ENCODE measurements around the gene COL21A1.

COL21A1 gene

DNA sequence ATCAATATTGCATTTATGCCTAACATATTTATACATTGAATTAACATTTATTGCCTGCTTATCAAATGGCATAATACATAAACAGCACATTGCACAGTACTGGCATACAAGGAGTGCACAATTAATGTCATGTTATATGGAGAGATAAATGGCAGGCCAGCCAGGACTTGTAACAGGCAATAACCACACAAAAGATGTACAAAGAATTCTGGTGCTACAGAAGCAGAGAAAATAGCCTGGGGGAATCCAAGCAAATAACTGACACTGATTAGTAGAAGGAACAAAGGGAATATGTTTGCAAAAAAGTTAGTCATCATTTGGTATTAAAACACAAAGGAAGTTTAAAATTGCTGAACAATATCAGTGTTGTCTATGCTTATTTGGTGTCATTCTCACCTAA is 27.3 kb downstream of the COL21A1 start:
- DNase-seq (ENCODE audit: insufficient read length) (no peak), FAIRE-seq (no peak)
- TF ChIP-seq TAF1 (IDR thresholded peaks at IDR 0.05; ENCODE audit: borderline replicate concordance, low read depth, low read length) (no peak), POLR2A (IDR thresholded peaks at IDR 0.05; ENCODE audit: low read depth, low read length) (no peak), POLR2AphosphoS5 (IDR thresholded peaks at IDR 0.05; ENCODE audit: low read depth, low read length) (no peak)

DNA sequence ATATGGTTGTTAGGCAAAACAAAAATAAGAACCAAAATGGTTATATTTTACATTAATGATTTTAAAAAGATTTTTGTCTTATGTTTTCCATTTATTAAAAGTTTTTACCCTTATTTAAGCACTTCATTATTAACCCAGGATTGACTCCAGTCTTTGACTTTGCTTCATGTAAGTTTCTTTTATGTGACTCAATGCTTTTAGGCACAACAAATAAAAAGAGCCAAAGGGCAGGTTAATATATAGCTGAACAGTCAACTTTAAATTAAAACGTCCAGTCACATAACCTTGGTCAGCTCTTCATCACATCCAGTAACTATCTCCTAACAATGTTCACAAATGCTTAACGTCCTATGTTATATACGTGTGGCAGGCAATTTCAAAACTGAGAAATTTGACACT is 32.7 kb downstream of the COL21A1 start:
- TF ChIP-seq POLR2A (IDR thresholded peaks at IDR 0.05; ENCODE audit: low read depth, low read length) (no peak), POLR2AphosphoS5 (IDR thresholded peaks at IDR 0.05; ENCODE audit: low read depth, low read length) (no peak), TAF1 (IDR thresholded peaks at IDR 0.05; ENCODE audit: borderline replicate concordance, low read depth, low read length) (no peak)
- FAIRE-seq (no peak), DNase-seq (ENCODE audit: insufficient read length) (no peak)

DNA sequence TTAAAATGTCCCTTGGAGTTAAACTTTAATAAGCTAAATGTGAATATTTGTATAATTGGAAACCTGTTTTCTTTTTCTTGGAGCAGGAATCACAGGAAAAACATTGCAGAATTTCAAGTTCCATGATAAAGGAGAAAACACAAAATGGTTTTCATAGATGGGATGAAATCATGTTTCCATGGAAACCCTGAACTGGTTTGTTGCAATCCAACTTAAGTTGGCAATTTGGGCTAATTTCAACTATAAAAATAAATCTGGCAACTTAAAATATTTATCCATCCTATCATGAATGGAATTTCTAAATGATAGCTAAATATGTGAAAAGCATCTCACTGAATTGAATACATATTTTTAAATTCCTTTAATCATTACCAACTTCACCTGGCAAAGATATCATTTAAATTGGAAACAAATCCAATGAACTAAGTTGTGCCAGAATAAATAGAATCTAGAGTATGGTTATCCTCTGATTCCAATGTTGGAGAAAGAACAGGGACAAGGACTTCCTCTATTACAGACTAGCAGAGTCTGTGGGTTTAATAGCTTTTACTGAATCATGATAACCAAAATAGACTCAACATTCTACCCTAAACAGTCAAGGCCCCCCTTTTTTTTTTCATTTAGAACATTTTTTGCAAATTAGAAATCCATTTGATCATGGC is 33.2 kb downstream of the COL21A1 start:
- FAIRE-seq, result no peak
- no peak for DNase-seq (ENCODE audit: insufficient read length)
- no peak for TF ChIP-seq TAF1 (IDR thresholded peaks at IDR 0.05; ENCODE audit: borderline replicate concordance, low read depth, low read length)
- no peak for TF ChIP-seq POLR2A (IDR thresholded peaks at IDR 0.05; ENCODE audit: low read depth, low read length)
- TF ChIP-seq POLR2AphosphoS5 (IDR thresholded peaks at IDR 0.05; ENCODE audit: low read depth, low read length), result no peak

DNA sequence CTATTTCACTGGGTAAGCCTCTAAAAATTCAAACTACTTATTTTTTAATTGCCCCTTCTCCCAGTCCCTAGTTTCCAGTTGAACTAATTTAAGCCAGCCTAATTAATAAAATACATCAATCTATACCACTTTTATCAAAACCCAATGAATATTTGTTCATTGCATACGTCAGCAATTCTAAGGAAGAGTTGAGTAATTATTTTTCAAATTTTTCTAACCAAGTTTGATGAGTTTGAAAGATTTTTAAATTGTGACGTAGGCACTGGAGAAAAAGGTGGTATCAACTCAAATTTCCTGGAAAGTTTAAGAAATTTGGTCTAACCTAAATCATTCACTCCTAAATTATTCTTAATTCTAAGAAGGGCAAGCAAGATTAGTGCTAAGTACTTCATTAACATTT is 35.7 kb downstream of the COL21A1 start:
- DNase-seq (ENCODE audit: insufficient read length) (no peak), FAIRE-seq (no peak)
- TF ChIP-seq TAF1 (IDR thresholded peaks at IDR 0.05; ENCODE audit: borderline replicate concordance, low read depth, low read length), result no peak
- no peak for TF ChIP-seq POLR2AphosphoS5 (IDR thresholded peaks at IDR 0.05; ENCODE audit: low read depth, low read length)
- no peak for TF ChIP-seq POLR2A (IDR thresholded peaks at IDR 0.05; ENCODE audit: low read depth, low read length)

DNA sequence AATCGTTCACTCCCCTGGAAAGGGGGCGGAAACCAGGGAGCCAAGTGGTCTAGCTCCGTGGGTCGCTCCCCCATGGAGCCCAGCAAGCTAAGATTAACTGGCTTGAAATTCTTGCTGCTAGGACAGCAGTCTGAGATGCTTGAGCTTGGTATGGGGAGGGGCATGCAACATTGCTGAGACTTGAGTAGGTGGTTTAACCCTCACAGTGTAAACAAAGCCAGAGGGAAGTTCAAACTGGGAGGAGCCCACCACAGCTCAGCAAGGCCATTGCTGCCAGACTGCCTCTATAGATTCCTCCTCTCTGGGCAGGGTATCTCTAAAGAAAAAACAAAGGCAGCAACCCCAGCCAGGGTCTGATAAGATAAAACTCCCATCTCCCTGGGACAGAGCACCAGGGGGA is 43.2 kb downstream of the COL21A1 start:
- no peak for DNase-seq (ENCODE audit: insufficient read length)
- no peak for TF ChIP-seq POLR2AphosphoS5 (IDR thresholded peaks at IDR 0.05; ENCODE audit: low read depth, low read length)
- TF ChIP-seq TAF1 (IDR thresholded peaks at IDR 0.05; ENCODE audit: borderline replicate concordance, low read depth, low read length), result no peak
- TF ChIP-seq POLR2A (IDR thresholded peaks at IDR 0.05; ENCODE audit: low read depth, low read length), result no peak
- no peak for FAIRE-seq

DNA sequence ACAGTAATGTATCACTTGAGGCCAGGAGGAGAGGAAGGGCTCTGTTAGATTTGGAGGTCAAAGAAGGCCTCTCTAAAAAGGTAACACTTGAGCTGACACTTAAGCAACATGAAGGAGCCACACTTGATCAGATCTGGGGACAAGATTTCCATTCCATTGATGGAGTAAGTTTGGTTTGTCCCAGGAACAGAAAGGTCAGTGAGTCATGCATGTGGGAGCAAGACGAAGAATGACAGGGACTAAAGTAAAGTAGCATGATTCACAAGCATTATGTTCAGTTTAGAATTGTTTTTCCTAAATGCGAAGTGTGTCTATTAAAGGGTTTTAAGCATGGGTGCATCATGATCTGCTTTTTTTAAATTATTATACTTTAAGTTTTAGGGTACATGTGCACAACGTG is 47.4 kb downstream of the COL21A1 start:
- FAIRE-seq (no peak), DNase-seq (ENCODE audit: insufficient read length) (no peak)
- TF ChIP-seq TAF1 (IDR thresholded peaks at IDR 0.05; ENCODE audit: borderline replicate concordance, low read depth, low read length), result no peak
- no peak for TF ChIP-seq POLR2AphosphoS5 (IDR thresholded peaks at IDR 0.05; ENCODE audit: low read depth, low read length)
- TF ChIP-seq POLR2A (IDR thresholded peaks at IDR 0.05; ENCODE audit: low read depth, low read length), result no peak

DNA sequence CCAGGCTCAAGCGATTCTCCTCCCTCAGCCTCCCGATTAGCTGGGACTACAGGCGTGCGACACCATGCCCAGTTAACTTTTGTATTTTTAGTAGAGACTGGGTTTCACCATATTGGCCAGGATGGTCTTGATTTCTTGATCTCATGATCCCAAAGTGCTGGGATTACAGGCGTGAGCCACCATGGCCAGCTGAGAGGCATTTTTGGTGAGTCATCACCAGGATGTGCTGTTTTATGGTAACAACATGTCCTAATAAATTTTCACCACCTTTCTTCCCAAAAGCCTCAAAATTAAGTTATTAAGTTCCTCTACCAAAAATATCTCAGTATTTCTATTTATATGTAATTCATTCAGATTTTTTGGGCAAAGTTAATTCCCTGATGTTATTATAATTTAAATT is 53.5 kb downstream of the COL21A1 start:
- DNase-seq (ENCODE audit: insufficient read length) (no peak), FAIRE-seq (no peak)
- TF ChIP-seq POLR2A (IDR thresholded peaks at IDR 0.05; ENCODE audit: low read depth, low read length) (no peak), POLR2AphosphoS5 (IDR thresholded peaks at IDR 0.05; ENCODE audit: low read depth, low read length) (no peak), TAF1 (IDR thresholded peaks at IDR 0.05; ENCODE audit: borderline replicate concordance, low read depth, low read length) (no peak)

DNA sequence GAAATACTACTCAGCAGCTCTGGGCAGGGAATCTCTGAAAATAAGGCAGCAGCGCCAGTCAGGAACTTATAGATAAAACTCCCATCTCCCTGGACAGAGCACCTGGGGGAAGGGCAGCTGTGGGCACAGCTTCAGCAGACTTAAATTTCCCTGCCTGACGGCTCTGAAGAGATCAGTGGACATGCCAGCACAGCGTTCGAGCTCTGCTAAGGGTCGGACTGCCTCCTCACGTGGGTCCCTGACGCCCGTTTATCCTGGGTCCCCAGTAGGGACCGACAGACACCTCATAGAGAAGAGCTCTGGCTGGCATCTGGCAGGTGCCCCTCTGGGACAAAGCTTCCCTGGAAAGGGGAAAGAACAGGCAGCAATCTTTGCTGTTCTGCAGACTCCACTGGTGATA is 59.0 kb downstream of the COL21A1 start:
- TF ChIP-seq POLR2AphosphoS5 (IDR thresholded peaks at IDR 0.05; ENCODE audit: low read depth, low read length) (no peak), POLR2A (IDR thresholded peaks at IDR 0.05; ENCODE audit: low read depth, low read length) (no peak), TAF1 (IDR thresholded peaks at IDR 0.05; ENCODE audit: borderline replicate concordance, low read depth, low read length) (no peak)

DNA sequence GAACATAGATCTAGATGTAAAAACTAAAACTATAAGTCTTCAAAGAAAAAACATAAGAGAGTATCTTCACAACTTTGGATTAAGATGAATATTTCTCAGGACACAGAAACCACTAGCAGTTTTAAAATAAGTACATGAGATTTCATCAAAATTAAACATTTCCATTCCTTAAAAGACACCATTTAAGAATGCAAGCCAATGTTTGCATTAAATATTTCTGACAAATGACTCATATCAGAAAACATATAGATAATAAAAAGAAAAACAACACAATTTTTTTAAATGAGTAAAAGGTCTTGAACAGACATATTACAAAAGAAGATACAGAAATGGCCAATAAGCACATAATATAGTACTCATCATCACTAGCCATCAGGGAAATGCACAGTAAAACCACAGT is 59.7 kb downstream of the COL21A1 start:
- TF ChIP-seq POLR2AphosphoS5 (IDR thresholded peaks at IDR 0.05; ENCODE audit: low read depth, low read length) (no peak), POLR2A (IDR thresholded peaks at IDR 0.05; ENCODE audit: low read depth, low read length) (no peak), TAF1 (IDR thresholded peaks at IDR 0.05; ENCODE audit: borderline replicate concordance, low read depth, low read length) (no peak)
- DNase-seq (ENCODE audit: insufficient read length) (no peak), FAIRE-seq (no peak)

More for the DNA sequence above, 59.0 kb downstream of the COL21A1 start:
- DNase-seq (ENCODE audit: insufficient read length) (no peak), FAIRE-seq (no peak)

DNA sequence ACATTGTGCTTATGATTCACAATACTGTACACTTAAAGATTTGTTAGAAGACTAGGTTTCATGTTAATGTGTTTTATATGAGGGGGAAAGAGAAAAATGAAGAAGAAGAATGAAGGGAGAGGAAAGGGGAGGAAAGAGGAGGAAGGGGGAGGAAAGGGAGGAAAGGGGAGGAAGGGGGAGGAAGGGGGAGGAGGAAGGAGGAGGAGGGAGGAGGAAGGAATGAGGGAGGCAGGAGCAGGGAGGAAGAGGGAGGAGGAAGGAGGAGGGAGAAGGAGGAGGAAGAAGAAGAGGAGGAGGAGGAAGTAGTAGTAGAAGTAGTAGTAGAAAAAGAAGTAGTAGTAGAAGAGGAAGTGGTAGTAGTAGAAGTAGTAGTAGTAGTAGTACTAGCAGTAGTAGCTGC is 70.6 kb downstream of the COL21A1 start:
- TF ChIP-seq POLR2A (IDR thresholded peaks at IDR 0.05; ENCODE audit: low read depth, low read length) (no peak), TAF1 (IDR thresholded peaks at IDR 0.05; ENCODE audit: borderline replicate concordance, low read depth, low read length) (no peak), POLR2AphosphoS5 (IDR thresholded peaks at IDR 0.05; ENCODE audit: low read depth, low read length) (no peak)
- DNase-seq (ENCODE audit: insufficient read length) (no peak), FAIRE-seq (no peak)

DNA sequence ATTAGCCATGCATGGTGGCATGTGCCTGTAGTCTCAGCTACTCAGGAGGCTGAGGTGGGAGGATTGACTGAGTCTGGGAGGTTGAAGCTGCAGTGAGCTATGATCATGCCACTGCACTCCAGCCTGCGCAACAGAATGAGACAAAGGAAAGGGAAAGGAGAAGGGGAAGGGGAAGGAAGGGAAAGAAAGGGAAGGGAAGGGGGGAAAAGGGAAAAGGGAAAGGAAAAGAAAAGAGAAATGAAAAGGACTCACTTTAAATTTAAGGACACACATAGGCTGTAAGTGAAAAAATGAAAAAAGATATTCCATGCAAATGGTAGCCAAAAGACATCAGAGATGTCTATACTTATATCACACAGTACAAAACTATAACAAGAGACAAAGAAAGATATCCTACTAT is 74.2 kb downstream of the COL21A1 start:
- TF ChIP-seq TAF1 (IDR thresholded peaks at IDR 0.05; ENCODE audit: borderline replicate concordance, low read depth, low read length) (no peak), POLR2AphosphoS5 (IDR thresholded peaks at IDR 0.05; ENCODE audit: low read depth, low read length) (no peak), POLR2A (IDR thresholded peaks at IDR 0.05; ENCODE audit: low read depth, low read length) (no peak)
- no peak for DNase-seq (ENCODE audit: insufficient read length)
- FAIRE-seq, result no peak

DNA sequence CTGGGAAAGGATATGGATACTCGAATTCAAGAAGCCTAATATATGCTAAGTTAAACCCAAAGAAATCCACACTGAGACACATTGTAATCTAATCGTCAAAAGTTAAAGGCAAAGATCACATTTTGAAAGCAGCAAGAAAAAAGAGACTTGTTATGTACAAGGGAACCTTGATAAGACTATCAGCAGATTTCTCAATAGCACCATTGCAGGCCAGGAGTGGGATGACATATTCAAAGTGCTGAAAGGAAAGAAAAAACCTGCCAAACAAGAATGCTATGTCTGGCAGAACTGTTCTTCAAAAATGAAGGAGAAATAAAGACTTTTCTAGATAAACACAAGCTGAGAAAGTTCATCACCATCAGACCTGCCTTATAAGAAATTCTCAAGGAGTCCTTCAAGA is 75.2 kb downstream of the COL21A1 start:
- no peak for FAIRE-seq
- TF ChIP-seq POLR2A (IDR thresholded peaks at IDR 0.05; ENCODE audit: low read depth, low read length) (no peak), POLR2AphosphoS5 (IDR thresholded peaks at IDR 0.05; ENCODE audit: low read depth, low read length) (no peak), TAF1 (IDR thresholded peaks at IDR 0.05; ENCODE audit: borderline replicate concordance, low read depth, low read length) (no peak)
- DNase-seq (ENCODE audit: insufficient read length), result no peak

All from GM12892 (cell line).